NCI-H510A (cell line): Measurements from ENCODE around the gene ZNF438.
"Not testable (repeated sequence)": the region's sequence is repeated elsewhere in the genome, so short reads cannot be mapped to it uniquely, and the experiment has no call there.

Experiments used
- DNase-seq: peaks from one replicate; lab custom pipeline; 2025; lab: John Stamatoyannopoulos, UW

Gene ZNF438

DNA sequence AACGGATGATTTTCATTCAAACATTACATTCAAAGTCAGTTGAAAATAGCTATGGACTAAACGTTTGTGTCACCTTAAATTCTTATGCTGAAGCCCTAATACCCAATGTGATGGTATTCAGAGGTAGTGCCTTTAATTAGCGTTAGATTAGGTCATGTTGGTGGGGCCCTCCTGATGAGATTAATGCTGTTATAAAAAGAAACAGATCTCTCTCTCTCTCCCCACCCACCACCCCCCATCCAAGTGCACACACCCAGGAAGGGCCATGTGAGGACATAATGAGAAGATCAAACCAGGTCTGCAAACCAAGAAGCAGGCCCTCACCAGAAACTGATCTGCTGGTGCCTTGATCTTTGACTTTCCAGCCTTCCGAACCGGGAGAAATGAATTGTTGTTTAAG, 44.2 kb downstream of the ZNF438 start:
- DNase-seq = no peak

DNA sequence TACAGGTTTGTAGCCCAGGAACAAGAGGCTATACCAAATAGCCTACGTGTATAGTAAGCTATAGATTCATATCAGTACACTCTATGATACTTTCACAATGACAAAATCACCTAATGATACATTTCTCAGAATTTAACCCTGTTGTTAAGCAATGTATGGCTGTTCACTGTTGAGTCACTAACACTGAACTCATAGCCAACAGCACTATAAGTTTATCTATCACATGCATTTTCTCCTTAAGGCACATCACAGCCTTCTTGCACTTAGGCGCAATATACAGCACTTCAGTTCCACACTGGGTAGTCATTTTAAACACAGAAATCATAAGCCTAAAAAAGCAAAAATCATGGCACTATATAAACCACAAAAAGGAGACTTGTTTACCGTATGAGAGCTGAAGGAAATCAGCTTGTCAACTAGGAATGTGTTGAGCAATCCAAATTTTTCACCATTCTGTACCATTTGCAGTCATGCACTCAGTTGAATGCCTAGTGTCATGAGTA, 45.6 kb downstream of the ZNF438 start:
- DNase-seq = no peak

DNA sequence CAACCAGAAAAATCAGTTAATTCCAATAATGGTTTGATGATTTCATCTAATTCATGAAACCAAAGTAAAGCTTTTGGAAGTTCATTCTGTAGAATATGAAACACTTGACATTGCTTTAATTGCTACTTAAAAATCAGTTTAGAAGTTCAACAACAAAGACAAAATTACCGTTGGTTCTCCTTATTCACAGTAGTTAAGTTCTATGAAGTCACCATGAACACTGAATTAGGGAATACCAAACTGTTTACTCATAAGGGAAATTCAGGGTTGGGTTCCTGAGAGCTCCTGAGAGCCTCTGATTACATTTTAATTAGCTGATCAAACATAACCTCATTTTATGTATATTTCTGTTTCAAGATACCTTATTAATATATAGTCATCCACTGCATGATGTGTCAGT, 46.2 kb downstream of the ZNF438 start:
- DNase-seq = no peak

DNA sequence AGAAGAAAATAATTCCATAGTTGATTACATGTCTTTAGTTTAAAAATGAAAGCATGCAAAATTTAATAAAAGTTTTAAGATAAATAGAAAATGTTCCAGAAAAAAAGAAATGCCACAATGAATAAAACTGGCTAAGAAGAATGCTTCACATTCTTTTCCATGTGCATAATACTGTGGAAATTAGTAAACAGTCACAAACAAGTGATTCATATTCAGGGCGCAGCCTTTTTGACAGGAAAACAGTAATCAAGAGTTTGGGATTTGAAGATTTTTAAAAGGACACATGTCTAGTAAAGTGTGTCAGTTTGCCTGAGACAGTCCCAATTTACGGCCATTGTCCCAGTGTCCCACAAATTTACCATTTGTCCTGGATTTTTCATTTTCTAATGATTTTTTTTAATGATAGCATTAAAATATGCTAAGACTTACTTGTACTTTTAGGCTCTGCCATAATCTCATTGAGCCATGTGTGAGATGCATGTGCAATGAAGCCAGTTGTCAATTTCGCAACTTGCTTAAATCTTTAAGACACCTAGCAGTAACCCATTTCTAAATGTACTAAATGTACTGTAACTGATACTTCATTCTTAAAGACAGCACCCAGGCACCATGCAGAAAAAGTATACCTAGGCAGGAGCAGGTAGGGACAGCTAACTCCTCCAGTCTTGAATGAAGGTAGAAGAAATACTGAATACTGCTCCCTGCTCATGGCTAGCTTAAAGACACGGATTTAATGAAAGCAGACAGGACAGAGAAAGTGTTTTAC, 46.9 kb downstream of the ZNF438 start:
- no peak for DNase-seq

DNA sequence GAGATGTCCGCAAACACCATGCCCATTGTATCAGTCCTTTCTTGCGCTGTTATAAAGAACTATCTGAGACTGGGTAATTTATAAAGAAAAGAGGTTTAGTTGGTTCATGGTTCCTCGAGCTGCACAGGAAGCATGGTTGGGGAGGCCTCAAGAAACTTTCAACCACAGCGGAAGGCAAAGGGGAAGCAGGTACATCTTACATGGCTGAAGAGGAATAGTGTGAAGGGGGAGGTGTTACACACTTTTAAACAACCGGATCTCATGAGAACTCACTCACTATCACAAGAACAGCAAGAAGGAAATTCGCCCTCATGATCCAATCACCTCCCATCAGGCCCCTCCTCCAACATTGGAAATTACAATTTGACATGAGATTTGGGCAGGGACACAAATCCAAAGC, 48.5 kb downstream of the ZNF438 start:
- DNase-seq = not testable (repeated sequence)

DNA sequence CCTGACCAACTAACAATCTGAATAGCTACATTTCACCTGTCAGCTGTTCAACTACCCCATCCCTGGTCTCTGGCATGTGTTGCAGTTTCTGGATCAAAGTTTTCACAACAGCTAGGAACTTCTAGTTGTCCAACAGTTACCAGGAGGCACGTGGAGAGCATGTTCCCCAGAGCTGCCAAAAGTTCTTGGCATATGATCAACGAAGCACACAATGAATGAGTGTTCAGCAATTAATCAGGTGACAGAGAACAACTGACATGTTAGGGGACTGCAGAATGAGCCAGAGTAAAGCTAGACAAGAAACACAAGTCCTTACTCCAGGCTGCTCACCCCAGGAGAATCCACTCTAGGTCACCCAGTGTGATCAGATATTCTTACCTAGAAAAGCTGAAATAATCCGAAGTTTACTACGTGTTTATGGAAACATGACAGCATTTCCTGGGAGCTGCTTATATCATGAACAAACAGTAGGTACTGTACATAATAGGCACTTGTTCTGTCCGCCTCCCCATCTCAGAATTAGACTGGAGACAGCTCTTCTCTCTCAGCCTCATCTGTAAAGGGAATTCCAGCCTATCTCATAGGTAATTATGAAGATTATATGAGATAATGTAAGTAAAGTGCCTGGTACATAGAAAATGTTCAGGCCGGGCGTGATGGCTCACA, 50.6 kb downstream of the ZNF438 start:
- no peak for DNase-seq

DNA sequence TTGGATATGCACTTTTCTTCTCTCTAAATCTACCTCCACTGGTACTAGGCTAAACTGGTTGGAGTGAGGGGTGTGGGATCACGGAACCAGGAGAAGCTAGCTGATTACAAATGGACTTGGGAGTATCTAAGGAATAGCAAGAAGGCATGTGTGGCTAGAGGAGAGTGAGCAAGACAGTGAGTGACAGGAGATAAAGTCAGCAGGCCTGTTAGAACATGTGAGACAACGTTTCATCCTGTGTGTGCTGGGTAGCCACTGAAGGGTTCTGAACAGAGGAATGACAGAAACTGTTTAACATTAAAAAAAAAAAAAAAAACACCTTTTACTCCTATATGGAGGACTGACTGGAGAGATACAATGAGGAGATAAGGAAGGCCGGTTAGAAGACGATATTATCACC, 51.7 kb downstream of the ZNF438 start:
- DNase-seq = no peak

DNA sequence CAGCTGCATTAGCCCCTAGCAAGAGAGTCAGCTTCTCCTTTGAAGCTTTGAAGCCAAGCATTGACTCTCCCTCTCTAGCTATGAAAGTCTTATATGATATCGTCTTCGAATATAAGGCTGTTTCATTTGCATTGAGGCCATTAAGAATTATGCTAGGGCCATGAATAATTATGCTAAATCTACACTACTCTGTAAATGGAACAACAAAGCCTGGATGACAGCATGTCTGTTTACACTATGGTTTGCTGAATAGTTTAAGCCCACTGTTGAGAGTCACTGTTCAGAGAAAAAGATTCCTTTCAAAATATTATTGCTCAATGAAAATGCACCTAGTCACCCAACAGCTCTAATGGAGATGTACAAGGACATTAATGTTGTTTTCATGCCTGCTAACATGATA, 52.8 kb downstream of the ZNF438 start:
- DNase-seq = no peak

DNA sequence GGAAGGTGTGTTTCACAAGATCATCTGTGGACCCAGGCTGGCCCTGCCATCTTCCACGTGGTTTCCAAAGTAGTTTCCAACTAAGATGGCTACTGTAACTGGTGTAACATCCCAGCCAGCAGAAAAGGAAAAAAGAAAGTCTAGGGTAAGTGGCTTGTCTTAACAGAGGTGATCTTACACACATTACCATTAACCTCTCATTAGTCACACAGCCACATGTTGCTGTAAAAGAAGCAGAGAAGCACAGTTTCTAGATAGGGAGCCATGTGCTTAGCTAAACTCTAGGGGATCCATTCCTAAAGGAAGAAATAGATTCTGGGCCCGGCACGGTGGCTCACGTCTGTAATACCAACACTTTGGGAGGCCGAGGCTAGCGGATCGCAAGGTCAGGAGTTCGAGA, 54.3 kb downstream of the ZNF438 start:
- DNase-seq = no peak

DNA sequence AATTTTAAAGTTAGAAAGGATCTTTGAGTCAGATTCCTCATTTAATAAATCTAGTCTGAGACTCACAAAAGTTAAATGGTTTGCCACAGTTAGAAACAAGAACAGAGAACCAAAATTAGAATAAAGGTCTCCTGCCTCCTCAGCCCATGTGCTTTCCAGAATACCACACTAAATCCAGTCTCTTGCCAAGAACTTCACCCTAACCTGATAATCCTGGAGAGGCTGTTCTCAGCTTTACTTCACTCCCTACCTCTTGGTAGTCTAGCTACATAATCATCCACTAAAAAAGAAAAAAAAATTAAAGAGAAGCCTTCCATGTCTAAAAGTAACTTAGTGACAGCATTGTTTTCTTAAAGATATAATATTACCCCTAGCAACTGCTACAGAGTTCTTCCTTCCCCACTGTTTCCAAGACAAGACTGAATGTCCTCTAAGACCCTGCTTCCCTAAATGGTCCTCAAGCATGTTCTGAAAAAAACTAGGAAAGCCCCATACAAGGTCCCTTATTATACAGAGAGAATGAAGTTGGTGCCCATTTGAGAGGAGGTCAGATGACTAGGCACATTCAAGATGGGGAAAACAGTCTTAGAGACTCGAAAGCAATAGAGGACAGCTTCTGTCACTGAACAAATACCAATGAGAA, 56.8 kb downstream of the ZNF438 start:
- no peak for DNase-seq

DNA sequence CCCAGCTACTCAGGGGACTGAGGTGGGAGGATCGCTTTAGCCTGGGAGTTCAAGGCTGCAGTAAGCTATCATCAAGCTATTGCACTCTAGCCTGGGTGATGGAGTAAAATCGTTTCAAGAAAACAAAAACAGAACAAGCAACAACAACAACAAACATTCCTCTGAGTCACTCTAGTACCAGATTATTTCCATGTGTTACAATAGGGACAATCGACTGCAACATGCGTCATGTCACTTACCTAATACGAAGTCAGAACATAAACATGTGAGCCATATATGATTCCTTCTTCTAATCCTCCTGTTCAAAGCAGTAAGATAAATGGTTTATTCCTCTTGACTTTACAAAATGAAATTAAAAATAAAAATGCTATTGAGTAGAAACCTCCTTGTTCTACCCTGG, 57.3 kb downstream of the ZNF438 start:
- no peak for DNase-seq

DNA sequence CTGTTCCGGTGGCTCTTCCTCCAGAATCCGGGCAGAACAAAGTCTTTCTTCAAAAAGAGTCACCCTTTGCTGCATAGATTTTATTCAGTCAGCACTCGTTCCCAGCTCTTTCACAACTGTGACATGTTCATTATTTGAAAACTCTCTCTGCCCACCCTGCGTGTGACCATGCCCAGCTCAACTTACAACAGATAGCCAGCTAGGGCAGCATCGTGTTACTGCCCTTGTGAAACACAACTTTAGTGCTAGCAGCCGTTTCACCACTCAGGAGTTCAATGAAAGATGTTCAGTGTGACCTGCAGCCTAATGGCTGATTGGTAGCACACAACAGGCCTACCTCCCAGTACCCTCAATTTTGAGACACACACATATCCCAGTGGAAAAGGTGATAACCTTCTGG, 57.9 kb downstream of the ZNF438 start:
- no peak for DNase-seq

DNA sequence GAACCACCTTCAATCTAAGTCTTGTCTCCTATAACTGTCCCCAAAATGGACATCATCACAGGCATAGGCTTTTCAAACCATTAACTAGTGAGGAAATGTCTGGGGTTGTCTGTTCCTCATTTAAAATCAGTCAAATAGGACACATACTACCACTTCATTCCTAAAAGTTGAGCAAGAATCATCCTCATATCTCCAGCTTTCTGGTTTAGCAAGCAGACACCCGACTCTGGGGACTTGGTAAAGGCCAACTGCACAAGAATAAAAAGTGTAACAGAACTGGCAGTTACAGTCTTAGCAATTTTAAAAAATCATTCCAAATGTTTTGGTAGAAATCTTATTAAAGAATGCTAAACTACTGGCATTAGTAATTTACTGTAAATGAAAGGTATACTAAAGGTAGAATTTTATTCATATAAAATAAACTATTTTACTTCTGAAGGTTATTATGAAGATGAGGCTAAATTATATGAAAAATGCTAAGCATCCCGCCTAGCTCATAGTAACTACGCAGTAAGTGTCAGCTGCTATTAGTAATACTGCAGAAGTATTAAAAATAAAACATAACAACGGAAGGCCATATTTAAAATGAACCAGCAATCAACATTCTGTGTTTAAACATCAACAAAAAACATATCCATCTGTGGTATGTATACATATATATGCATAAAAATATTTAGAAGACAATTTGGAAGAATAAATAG, 60.8 kb downstream of the ZNF438 start:
- no peak for DNase-seq

DNA sequence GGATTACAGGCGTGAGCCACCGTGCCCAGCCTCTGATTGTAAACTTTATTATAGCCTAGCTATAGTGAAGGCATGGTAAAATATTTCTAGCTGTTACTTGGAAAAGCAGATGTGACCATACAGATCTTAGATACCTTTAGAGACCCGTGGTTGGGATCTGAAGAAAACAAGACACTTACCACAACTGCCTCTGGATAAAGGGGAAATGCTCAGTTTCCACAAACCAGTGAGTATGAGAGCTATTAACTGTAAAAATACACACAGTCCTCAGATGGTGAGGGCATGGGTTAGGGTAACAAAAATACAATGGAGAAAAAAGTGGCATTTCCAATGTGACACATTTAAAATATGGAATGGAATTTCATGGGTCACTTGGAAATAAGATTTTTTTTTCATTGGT, 63.0 kb downstream of the ZNF438 start:
- no peak for DNase-seq

DNA sequence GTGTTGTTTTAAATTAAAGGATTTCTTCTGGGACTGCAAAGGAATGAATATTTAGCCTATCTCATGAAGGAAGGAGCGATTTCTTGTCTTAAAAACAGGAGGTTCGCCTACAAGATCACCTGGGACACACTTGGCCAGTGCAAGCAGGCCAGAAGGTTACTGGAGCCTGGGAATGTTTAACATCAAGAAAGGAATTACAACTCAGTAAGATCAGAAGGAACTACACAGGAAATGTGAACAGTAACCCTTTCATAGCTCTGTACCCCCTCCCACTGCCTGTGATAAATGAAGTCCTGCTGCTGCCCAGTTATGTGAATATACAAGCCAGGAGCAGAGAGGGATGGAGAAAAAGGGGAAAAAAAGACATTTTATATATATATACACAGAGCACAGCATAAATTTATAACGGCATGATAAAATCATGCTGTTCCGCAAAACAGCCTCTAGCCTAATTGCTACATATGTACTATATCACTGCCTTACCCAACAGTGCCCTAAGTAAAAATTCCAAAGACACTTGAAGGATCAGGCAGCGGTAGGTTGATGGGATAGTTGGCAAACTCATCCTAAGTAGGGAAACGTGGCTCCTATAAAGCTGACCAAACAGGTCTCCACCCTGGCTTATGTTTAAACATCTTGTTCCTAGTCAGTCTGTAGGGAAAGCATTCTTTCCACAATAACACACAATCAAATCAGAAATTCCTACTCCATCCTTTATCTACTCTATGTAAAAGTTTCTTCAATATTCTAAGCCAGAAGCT, 63.8 kb downstream of the ZNF438 start:
- DNase-seq = no peak

DNA sequence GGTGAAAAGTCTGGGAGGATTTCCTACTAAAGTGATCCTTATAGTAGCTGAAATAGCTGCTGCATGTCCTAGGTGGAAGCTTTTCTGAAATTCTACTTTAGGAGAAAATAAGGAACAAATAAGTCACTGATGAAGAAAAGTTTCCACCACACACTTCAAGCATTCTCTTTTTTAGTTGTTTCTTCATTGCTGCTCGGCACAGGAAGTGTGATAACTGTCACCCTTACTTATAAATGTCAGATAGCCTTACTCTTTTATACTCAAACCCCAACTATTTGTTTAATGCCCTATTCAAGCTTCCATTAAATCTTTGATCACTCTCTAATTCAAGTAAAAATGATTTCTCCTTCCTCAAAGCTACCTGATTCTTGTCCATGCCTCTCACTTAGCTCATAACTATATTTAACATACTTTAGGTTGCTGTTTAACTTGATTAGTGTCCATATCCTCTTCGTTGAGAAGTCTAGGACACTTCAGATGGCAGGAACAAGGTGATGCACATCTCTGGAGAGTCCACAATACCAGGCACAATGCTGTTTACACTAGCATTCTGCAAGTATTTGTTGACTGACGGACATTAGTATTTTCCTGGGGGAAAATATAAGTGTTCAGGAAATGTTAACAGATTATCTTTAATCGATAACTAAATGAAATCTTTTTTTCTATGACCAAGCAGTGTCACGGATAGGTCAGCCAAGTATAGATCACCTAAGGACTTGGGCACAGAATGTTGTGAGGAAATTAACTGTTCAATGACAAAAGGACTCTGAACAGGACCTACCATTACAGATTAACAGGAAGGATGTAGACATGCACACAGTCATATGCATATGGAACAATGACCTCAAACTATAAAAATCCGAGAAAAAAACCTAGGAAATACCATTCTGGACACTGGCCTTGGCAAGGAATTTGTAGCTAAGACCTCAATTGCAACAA, 67.4 kb downstream of the ZNF438 start:
- DNase-seq = no peak

DNA sequence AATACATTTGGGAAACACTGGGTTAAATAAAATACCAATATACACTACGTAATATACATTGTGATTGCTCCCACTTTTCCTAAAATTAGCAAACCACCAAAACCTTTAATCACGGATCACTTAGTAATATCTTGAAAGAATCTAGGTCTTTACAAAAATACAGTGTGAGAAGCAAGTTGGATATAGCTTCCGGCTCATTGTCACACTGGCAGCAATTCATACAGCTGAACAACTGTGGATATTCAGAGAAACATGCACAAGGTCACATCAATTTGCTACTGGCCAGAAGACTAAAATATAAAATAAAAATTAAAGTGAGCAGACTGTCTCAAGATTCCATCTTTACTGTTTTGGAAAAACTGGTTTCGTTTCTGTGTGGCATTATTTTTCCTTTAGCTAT, 69.1 kb downstream of the ZNF438 start:
- no peak for DNase-seq

DNA sequence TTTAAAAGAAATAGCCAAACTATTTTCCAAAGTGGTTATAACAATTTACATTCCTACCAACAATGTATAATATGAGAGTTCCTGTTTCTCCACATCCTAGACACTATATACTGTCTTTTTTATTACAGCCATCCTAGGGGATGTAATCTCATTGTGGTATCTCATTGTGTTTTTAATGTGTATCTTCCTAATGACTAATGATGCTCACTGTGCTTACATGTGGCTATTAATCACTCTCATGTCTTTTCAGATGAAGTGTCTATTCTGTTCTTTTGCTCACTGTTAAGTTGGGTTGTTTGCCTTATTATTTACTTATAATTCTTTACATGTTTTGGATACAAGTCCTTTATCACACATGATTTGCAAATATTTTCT, 71.8 kb downstream of the ZNF438 start:
- no peak for DNase-seq

DNA sequence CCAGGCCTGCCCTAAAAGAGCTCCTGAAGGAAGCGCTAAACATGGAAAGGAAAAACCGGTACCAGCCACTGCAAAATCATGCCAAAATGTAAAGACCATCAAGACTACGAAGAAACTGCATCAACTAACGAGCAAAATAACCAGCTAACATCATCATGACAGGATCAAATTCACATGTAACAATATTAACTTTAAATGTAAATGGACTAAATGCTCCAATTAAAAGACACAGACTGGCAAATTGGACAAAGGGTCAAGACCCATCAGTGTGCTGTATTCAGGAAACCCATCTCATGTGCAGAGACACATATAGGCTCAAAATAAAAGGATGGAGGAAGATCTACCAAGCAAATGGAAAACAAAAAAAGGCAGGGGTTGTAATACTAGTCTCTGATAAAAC, 82.4 kb downstream of the ZNF438 start:
- DNase-seq = not testable (repeated sequence)

DNA sequence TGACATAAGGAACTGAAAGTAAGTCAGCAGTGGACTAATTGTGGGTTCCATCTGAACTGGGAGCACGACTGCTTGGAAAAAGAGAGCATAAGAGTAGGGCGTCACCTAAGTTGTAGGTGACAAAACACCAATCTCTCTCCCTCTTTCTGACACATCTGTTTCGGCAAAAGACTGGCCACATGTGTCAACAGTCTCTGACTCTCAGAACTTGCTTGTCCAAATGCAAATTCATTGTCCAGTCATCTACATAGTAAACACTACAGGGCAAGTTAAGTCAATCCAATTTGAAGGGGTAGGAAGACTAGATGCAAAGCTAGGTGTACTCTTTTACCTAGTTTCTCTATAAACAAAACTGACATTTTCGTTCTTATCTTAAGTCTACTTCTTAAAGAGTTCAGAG, 87.7 kb downstream of the ZNF438 start:
- DNase-seq = no peak

DNA sequence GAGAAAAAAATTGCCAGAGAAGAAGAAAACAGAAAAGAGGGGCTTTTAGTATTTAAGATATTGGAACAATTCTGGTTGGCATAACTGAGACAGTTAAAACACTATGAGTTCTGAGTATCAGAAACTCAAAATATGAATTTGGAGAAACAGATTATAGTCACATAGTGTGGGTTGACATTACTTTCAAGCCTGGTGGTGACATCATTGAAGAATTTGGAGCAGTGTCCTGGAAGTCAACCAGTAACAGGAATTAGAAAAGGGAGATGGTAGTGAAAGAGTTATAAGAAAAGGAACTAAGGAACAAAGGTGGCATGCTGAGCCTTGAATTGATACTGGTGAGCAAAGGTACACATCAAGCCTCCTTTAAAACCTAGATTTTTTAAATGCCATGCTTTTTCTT, 88.2 kb downstream of the ZNF438 start:
- no peak for DNase-seq
